WTC11 (cell line): ENCODE measurements around the gene TMEM263.

ENCODE experiments used
- ATF1 ChIP-seq: sonication (generic); formaldehyde crosslinking; IDR thresholded peaks from 2 replicates; pipeline ENCODE4 v1.8.1; 2023; ENCODE audit warnings: mild to moderate bottlenecking, moderate library complexity, missing genetic modification reagents
- CREB1 ChIP-seq: sonication (generic); formaldehyde crosslinking; IDR thresholded peaks from 2 replicates; pipeline ENCODE4 v1.8.0; 2023; ENCODE audit warnings: mild to moderate bottlenecking, missing genetic modification reagents
- CREM ChIP-seq: sonication (generic); formaldehyde crosslinking; IDR thresholded peaks from 2 replicates; pipeline ENCODE4 v1.8.1; 2022; ENCODE audit warnings: mild to moderate bottlenecking, missing genetic modification reagents, moderate library complexity
- CTCF ChIP-seq: fragments of 200-600 bp; IDR thresholded peaks from 2 replicates; pipeline ENCODE4 v1.8.0; 2022; ENCODE audit warnings: antibody characterized with exemption
- FOXK1 ChIP-seq: sonication (generic); formaldehyde crosslinking; IDR thresholded peaks from 2 replicates; pipeline ENCODE4 v1.8.0; 2022; ENCODE audit warnings: mild to moderate bottlenecking, moderate library complexity, missing genetic modification reagents
- MAX ChIP-seq: sonication (generic); formaldehyde crosslinking; IDR thresholded peaks from 2 replicates; pipeline ENCODE4 v1.8.0; 2022; ENCODE audit warnings: mild to moderate bottlenecking, missing genetic modification reagents
- MXD4 ChIP-seq: fragments of 250-450 bp; sonication (Bioruptor Pico); IDR thresholded peaks from 2 replicates; pipeline ENCODE4 v1.8.0; 2021; ENCODE audit warnings: mild to moderate bottlenecking, moderate library complexity, borderline replicate concordance
- NFYB ChIP-seq: sonication (generic); formaldehyde crosslinking; conservative IDR thresholded peaks from 2 replicates; pipeline ENCODE4 v1.8.0; 2022; ENCODE audit warnings: low read depth, missing genetic modification reagents
- NR1H2 ChIP-seq: sonication (generic); formaldehyde crosslinking; IDR thresholded peaks from 2 replicates; pipeline ENCODE4 v1.9.0; 2021; ENCODE audit warnings: mild to moderate bottlenecking, moderate library complexity, missing genetic modification reagents
- TF ChIP-seq, protein P1 (sequence below): sonication (generic); formaldehyde crosslinking; IDR thresholded peaks from 2 replicates; pipeline ENCODE4 v1.8.0; 2022; ENCODE audit warnings: mild to moderate bottlenecking, missing genetic modification reagents
- TF ChIP-seq, protein P2 (sequence below): sonication (generic); formaldehyde crosslinking; IDR thresholded peaks from 2 replicates; pipeline ENCODE4 v1.8.0; 2022; ENCODE audit warnings: mild to moderate bottlenecking, missing genetic modification reagents
- TF ChIP-seq, protein P3 (sequence below): sonication (generic); formaldehyde crosslinking; IDR thresholded peaks from 2 replicates; pipeline ENCODE4 v1.8.1; 2023; ENCODE audit warnings: mild to moderate bottlenecking, missing genetic modification reagents, moderate library complexity
- TF ChIP-seq, protein P4 (sequence below): sonication (generic); formaldehyde crosslinking; IDR thresholded peaks from 2 replicates; pipeline ENCODE4 v1.8.1; 2022; ENCODE audit warnings: mild to moderate bottlenecking, missing genetic modification reagents, moderate library complexity, borderline replicate concordance

DNA sequence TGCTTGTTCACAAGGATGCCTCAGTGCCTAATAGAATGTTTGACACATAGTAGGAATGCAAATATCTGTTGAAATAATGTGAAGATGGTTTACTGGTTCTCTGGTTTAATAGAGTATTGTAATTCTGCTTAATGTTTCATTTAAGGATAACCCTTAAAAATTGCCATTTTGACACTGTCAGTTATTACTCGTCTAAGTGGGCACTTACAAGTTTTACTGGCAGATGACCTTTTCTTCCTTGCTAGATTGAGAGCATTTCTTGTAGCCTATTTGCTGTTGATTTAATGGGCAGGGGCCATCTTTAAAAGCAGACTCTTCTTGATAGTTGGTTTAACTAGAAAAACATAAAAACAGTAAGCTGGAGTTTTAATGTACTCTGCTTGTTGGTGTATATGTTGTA is 1.9 kb downstream of the TMEM263 start:
- no peak for TF ChIP-seq NFYB (CRISPR knock-in tag)
- TF ChIP-seq, protein P1, sequence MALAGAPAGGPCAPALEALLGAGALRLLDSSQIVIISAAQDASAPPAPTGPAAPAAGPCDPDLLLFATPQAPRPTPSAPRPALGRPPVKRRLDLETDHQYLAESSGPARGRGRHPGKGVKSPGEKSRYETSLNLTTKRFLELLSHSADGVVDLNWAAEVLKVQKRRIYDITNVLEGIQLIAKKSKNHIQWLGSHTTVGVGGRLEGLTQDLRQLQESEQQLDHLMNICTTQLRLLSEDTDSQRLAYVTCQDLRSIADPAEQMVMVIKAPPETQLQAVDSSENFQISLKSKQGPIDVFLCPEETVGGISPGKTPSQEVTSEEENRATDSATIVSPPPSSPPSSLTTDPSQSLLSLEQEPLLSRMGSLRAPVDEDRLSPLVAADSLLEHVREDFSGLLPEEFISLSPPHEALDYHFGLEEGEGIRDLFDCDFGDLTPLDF (CRISPR knock-in tag), result no peak
- TF ChIP-seq, protein P2, sequence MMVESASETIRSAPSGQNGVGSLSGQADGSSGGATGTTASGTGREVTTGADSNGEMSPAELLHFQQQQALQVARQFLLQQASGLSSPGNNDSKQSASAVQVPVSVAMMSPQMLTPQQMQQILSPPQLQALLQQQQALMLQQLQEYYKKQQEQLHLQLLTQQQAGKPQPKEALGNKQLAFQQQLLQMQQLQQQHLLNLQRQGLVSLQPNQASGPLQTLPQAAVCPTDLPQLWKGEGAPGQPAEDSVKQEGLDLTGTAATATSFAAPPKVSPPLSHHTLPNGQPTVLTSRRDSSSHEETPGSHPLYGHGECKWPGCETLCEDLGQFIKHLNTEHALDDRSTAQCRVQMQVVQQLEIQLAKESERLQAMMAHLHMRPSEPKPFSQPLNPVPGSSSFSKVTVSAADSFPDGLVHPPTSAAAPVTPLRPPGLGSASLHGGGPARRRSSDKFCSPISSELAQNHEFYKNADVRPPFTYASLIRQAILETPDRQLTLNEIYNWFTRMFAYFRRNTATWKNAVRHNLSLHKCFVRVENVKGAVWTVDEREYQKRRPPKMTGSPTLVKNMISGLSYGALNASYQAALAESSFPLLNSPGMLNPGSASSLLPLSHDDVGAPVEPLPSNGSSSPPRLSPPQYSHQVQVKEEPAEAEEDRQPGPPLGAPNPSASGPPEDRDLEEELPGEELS (CRISPR knock-in tag), result no peak
- no peak for TF ChIP-seq CTCF
- no peak for TF ChIP-seq CREM (CRISPR knock-in tag)
- no peak for TF ChIP-seq MXD4
- TF ChIP-seq, protein P3, sequence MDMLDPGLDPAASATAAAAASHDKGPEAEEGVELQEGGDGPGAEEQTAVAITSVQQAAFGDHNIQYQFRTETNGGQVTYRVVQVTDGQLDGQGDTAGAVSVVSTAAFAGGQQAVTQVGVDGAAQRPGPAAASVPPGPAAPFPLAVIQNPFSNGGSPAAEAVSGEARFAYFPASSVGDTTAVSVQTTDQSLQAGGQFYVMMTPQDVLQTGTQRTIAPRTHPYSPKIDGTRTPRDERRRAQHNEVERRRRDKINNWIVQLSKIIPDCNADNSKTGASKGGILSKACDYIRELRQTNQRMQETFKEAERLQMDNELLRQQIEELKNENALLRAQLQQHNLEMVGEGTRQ (CRISPR knock-in tag), result no peak
- TF ChIP-seq, protein P4, sequence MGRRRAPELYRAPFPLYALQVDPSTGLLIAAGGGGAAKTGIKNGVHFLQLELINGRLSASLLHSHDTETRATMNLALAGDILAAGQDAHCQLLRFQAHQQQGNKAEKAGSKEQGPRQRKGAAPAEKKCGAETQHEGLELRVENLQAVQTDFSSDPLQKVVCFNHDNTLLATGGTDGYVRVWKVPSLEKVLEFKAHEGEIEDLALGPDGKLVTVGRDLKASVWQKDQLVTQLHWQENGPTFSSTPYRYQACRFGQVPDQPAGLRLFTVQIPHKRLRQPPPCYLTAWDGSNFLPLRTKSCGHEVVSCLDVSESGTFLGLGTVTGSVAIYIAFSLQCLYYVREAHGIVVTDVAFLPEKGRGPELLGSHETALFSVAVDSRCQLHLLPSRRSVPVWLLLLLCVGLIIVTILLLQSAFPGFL, result no peak
- TF ChIP-seq MAX, result no peak
- TF ChIP-seq FOXK1 (CRISPR knock-in tag), result no peak
- no peak for TF ChIP-seq NR1H2 (CRISPR knock-in tag)
- TF ChIP-seq CREB1, result no peak
- no peak for TF ChIP-seq ATF1 (CRISPR knock-in tag)
